GM18508 (cell line): ENCODE data around the gene ZFAND4.
"Not testable (repeated sequence)": the region's sequence is repeated elsewhere in the genome, so short reads cannot be mapped to it uniquely, and the experiment has no call there.

ENCODE experiments used
- ATAC-seq: cut with Tn5 transposase; IDR thresholded peaks from one replicate; pipeline ENCODE4 v1.9.1; 2021; ENCODE audit warnings: moderate number of reproducible peaks; ENCODE audit not compliant: insufficient read depth, unreplicated experiment

Gene ZFAND4

GRCh38 chr10:45593938-45594275 is 78.7 kb downstream of the ZFAND4 start:
- no peak for ATAC-seq

DNA sequence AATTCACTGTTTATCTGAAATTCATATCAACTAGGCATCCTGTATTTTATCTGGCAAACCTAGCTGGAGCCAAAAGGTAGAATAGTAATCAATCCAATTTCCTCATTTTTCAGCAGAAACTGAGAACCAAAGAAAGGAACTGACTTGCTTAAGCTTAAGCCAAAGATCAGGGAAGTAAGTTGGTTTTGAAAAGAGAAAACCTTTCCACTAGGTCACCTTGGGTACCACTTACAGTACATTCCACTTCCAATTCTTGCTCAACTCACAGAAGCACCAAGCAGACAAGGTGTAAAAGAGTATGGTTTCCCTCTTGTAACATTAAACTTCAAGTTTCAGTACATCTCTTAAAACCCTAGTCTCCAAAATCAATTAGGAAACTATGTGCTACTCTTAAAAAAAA is 79.6 kb downstream of the ZFAND4 start:
- no peak for ATAC-seq

DNA sequence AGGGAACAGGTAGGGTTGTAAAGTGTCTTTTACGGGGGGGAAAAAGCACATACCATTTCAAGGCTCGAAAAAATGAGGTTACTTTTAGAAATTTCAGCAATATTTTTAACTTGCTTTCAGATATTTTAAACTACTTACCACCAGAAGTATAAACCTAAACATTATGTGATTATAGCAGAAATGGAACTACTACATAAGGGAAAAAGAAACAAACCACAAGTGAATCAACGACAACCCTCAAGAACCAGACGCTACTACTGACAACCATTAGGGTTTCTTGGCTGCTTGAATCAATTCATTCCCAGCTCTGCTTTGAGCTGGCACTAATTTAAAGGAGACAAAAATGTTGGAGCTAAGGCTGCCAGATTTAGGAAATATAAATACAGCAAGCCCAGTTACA is 80.1 kb downstream of the ZFAND4 start:
- no peak for ATAC-seq

DNA sequence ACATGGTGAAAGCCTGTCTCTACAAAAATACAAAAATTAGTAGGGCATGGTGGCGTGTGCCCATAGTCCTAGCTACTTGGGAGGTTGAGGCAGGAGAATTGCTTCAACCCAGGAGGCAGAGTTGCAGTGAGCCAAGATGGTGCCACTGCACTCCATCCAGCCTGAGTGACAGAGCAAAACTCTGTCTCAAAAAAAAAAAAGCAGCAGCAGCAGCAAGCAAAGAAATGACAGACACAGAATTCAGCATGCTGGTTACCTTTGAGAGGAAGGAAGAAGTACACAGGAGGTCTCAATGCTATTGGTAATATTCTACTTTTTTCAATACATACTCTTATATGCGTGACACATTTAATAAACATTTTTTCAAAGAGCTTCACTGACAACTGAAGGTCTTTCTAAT is 81.3 kb downstream of the ZFAND4 start:
- no peak for ATAC-seq

DNA sequence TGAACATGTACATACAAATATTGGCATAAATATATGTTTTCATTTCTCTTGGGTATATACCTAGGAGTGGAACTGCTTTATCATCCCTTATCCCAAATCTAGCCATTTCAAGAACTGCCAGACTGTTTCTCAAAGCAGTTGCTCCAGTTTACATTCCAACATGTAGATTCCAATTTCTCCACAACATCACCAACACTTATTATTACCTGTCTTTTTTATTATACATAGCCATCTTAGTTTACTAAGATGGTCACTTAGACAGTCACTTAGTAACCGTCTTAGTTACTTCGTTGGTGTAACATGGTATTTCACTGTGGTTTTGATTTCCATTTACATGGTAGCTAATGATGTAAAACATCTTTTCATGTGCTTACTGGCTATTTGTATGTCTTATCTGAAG is 82.7 kb downstream of the ZFAND4 start:
- ATAC-seq: no peak

- ATAC-seq: no peak
Measured at GRCh38 chr10:45589009-45589408, 83.6 kb downstream of the ZFAND4 start.

GRCh38 chr10:45586028-45586824 is 86.3 kb downstream of the ZFAND4 start:
- ATAC-seq: no peak

- ATAC-seq: no peak
Measured at GRCh38 chr10:45585131-45585530, 87.4 kb downstream of the ZFAND4 start.

- no peak for ATAC-seq
Measured at GRCh38 chr10:45582386-45582781, 90.2 kb downstream of the ZFAND4 start.

DNA sequence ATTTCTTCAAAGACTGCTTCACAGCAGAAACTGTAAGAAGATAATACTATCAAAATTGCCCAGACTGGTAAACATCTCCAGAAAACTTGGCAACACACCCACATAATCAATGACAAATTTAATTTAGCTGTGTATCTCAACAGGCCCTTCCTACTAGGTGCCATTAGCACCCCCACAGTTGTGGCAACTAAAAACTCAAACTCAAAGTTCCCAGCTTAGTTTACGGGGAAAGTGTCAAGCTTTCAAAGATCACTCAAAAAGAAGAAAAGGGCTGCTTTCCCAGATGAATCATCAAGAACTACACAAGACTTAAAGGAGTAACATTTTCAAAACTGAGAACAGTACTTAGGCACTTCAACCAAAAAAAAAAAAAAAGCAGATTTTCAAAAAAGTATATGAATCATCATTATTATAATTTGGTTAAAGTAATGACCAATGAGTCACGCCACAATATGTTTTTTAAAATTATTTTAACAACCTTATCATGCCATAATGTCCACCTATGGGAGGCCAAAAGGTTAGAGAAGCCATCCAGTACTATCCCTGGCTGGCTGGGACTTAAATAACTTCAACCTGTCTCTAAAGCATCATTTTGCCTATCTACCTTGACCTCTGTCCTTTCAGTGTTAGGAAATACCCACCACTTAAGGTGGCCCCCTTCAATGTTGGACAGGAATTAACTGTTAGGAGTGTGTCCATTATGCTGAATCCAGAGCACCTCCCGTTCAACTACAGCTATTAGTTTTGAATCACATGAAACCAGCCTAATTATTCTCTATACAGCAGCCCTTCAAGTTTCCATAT is 90.8 kb downstream of the ZFAND4 start:
- ATAC-seq: no peak

GRCh38 chr10:45581216-45581549 is 91.4 kb downstream of the ZFAND4 start:
- no peak for ATAC-seq

DNA sequence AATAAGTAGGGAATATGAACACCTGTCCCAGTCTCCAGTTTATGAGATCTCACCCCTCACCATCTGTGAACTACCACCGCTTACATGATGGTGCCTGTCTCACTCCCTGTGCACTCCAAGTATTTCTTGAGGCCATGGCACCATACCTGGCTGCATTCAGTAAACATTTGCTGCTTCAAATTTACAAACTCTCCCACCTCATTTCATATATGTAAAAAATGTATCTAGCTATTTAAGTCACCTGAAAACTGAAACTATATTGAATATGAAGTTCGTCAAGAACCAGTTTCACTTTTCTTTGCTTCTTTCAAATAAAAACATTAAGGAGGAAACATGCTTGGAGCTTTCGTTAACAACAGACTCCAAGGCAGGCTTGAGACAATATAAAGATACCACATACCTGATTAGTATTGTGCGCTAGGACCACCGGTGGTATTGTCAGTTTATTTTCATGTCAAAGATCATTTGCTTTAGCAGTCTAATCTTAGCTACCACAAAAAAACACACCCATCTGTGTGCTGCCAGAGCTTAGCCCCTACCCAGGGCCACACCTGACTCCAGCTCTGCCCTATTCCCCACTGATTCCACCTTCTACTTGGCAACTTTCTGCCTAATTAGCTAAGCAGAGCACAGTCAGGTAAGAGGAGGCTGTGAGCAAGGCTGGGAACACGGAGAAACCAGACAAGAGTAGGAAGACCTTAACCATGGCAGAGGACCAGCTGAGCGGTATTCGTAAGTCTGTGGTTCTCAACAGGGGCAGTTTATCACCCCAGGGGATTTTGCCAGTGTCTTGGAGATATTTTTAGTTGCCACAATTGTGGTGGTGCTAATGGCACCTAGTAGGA is 92.0 kb downstream of the ZFAND4 start:
- no peak for ATAC-seq

GRCh38 chr10:45578384-45578971 is 94.1 kb downstream of the ZFAND4 start:
- ATAC-seq: no peak

DNA sequence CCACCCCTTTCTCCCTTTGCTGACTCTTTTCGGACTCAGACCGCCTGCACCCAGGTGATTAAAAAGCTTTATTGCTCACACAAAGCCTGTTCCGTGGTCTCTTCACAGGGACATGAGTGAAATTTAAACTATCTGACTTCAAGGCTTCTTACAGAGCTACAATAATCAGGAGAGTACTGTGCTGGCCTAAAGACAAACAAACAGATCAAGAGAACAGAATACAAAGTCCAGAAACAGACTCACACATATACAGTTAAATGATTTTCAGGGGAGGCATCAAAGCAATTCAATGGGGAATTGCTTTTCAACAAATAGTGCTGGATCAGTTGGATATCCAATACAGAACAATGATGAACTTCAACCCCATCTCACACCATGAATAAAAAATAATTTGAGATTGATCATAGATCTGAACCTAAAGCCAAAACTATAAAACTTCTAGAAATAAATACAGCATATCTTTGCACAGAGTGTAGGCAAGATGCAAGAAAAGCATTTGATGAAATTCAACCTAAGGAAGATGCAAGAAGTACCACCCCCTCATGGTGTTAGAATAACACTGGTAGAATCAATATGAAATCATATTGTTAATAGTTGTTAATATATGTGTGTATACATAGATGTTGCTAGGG is 96.5 kb downstream of the ZFAND4 start:
- no peak for ATAC-seq

DNA sequence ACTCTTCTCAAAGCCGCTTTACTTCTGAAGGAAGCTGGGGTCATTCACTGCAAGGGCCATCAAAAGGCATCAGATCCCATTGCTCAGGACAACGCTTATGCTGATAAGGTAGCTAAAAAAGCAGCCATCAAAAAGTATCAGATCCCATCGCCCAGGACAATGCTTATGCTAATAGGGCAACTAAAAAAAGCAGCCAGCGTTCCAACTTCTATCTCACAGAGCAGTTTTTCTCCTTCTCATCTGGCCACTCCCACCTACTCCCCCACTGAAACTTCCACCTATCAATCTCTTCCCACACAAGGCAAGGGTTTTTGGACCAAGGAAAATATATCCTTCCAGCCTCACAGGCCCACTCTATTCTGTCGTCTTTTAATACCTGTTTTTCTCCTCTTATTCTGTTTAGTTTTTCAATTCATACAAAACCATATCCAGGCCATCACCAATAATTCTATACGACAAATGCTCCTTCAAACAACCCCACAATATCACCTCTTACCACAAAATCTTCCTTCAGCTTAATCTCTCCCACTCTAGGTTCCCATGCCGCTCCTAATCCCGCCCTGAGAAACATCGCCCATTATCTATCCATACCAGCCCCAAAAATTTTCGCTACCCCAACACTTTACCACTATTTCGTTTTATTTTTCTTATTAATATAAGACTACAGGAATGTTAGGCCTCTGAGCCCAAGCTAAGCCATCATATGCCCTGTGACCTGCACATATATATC is 97.4 kb downstream of the ZFAND4 start:
- not testable (repeated sequence) for ATAC-seq

- ATAC-seq: no peak
Measured at GRCh38 chr10:45569471-45569870, 103.1 kb downstream of the ZFAND4 start.

DNA sequence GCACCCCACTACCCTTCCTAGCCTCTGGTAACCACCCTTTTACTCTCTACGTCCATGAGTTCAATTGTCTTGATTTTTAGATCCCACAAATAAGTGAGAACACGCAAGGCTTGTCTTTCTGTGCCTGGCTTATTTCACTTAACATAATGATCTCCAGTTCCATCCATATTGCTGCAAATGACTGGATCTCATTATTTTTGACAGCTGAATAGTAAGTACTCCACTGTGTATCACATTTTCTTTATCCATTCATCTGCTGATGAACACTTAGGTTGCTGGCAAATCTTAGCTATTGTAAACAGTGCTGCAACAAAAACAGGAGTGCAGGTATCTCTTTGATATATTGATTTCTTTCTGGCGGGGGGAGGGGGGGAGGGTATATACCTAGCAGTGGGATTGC is 106.2 kb downstream of the ZFAND4 start:
- ATAC-seq: no peak
